Lower leg skin (tissue), 3 donors: ENCODE measurements around the gene NKAPL.

Experiments used
- CTCF ChIP-seq, 3 donors: fragments of 450-650 bp; IDR thresholded peaks; one replicate each; pipeline ENCODE4 v1.5.1; 2016; ENCODE audit warnings: antibody characterized with exemption in 3 of 3, mild to moderate bottlenecking in 3 of 3, moderate library complexity in 2 of 3
- POLR2A ChIP-seq, 2 donors: fragments of 450-650 bp; IDR thresholded peaks; one replicate each; pipeline ENCODE4 v1.6.1; 2016 to 2017; ENCODE audit warnings: antibody characterized with exemption in 2 of 2, mild to moderate bottlenecking in 1 of 2, moderate library complexity in 1 of 2

DNA sequence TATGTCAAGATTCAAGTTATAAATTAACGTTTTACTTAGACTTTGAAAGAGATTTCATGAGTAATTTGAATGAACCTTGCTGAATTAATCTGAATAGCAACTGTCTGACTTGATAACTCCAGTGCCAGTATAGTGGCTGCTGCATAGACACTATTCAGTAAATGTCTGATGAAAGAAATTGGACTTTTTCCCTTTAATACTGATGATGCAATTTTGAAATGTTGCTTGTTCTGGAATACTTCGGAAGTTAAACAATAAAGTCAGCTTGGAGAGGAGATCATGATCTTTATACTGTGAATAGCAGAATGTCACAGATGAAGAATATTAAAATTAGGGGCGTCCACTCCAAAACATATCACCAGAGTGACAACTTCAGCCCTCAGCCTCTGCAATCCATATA lies 18.6 kb downstream of the NKAPL start:
- TF ChIP-seq CTCF (IDR thresholded peaks at IDR 0.05) (no peak), POLR2A (IDR thresholded peaks at IDR 0.05) (no peak)
